GM21619 (cell line): ENCODE results near the gene SAV1.

ENCODE experiments used
- ATAC-seq: cut with Tn5 transposase; IDR thresholded peaks from one replicate; pipeline ENCODE4 v1.9.1; 2021; ENCODE audit not compliant: unreplicated experiment

SAV1 gene

DNA sequence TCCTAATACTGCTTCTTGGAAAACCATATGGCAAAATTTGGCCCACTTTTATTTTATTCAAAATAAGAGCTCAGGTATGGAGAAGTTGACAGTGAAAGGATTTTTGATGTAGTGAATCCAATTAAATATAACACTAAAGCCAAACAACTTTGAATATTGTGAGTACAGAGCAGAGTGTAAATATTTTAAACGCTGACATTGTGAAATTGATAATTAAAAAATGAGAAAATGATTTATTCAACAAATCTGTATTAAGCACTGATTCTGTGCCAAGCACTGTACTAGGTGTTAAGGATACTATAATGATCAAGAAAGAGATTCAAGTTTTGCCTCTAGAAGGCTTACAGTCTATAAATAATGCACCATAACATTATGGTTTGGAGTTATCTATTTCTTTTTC is 57.6 kb downstream of the SAV1 start:
- ATAC-seq: no peak

DNA sequence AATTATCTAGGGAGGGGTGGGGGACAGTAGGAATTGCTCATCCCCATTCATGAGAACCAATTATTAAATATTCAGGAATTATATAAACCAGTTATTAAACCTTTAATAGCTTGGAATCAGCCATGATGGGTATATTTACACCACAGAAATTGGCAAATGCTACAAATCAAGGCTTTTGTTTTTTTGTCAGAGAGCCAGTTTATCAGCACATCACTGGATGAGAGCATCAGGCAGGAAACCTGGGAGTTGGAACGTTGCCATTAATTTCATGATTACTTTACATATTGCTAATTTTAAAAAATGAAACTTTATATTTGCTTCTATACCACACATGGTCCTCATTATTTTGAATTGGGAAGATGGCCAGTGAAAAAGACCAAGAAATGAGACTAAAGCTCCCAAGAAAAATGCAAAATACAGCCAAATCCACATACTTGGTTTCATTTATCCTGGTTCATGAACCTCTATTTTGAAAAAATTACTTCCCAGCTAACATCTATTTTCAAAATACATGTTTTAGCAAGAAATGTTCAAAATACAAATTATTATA is 59.7 kb downstream of the SAV1 start:
- no peak for ATAC-seq

DNA sequence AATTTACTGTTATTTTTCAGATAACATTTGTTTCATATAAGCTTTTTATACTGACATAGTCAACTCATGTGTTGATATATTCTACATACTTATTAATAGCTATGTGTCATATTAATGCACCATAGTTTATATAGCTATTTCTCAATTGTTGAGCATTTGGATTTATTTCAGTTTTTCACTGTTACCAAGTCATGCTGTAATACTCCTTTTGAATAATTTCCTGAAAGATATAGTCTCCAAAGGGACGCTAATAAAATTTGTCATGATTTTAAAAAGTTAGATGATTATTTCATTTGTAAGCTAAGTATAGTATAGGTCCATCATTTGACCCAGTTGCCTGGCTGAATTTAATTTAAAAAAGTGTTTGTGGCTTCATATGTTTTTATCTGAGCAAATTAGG is 60.3 kb downstream of the SAV1 start:
- ATAC-seq: no peak

DNA sequence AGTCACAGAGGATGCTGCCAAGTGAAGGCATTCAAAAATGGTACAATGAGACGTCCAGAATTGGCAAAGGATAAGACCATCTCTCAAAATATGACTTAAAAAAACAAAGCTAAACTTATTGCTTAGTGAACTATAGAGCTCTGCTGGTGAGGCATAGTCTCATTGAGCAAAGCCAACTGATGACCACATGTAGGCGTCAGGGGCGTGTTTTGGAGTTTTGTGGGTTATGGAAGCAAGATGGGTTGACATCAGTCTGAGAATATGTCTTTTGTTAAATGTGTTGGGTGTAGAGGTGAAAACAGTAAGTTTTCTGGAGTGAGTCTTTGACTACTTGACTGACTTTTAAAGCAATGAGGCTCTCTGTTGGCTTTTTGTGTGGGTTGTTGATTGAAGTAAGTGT is 60.9 kb downstream of the SAV1 start:
- ATAC-seq: no peak

DNA sequence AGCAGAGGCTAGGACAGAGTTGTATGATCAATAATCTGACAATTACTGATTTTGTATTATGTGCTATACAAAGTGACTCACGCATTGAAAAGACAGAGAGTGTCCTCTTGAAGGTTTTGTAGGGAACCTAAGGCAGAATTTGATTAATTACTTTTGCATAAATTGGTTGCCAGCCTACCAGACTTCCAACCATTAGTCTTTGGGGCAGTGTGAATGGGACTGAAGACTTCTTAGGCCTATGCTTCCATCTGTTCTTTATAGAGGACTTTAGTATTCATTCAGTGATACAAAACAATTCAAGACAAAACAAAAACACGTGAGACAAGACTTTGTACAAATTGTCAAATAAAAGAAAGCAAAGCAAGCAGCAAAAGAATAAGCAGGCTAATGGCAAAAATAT is 61.6 kb downstream of the SAV1 start:
- ATAC-seq: no peak

DNA sequence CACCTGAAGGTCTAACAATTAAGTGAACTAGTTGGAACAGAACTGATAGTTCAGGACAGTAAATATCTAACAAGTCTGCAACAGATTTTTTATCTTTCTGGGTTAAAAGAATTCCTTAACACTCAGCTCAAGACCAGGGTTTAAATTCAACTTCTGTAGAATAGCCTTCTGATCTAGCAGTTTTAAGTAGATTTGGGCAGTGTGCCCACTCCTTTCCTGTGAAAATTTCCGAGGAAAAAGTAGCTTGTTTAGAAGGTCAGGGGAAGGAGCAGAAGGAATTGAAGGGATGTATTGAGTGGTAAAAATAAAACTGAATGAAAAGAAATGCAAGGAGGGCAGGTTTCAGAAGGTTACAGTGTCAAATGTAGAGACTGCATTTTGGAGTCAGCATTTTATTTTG is 62.3 kb downstream of the SAV1 start:
- no peak for ATAC-seq

DNA sequence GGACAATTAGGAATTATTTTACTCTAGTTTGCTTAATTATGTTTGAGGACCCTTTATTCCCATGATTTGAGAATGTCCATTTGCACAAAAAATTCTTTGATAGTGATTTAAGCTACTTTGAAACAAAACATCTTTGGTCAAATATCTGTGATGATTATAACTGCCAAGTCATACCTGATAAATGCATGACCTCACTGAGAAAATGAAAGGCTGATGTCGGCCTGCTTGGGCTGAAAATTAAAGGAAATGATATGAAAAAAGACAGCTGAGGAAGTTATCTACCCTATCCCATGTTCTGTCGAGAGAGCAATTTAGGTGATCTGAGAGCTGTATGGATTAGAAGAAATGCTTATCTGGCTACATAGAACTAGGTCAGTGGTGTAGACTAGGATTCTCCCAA is 64.5 kb downstream of the SAV1 start:
- ATAC-seq: no peak

DNA sequence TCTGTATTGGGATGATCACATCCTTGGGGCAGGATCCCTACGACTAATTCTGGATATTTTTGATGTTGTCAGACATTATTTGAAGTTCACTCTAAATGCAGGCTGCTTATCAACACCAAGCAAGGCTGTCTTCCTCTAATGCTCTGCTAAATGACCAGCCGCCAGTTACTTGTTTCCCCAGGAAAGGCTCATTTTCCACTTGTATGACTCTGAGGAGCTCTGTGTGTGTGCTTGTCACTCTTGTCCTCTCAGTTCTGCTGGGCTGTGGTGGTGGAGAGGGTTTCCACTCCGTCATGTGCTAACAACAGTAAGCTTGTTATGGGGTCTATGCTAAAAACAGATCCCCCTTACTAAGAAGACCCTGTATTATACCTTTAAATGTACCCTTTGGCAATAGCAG is 66.1 kb downstream of the SAV1 start:
- ATAC-seq: no peak

DNA sequence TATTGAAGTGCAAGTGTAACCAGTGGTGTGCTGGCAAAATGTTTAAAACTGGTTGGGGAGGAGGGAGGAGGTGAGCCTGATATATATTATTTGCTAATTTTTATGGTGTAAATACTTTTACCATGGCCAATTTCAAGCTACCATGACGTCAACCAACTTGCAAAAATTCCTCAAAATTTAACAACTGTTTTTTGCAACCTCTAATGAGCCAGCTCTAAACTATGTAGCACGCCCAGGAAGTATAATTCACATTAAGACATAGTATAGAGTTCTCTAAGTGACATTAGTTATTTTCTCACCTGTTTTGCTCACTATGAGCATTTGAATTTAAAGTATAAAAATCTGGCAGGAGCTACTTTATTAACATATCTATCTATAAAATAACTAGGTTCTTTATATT is 66.7 kb downstream of the SAV1 start:
- ATAC-seq: no peak

DNA sequence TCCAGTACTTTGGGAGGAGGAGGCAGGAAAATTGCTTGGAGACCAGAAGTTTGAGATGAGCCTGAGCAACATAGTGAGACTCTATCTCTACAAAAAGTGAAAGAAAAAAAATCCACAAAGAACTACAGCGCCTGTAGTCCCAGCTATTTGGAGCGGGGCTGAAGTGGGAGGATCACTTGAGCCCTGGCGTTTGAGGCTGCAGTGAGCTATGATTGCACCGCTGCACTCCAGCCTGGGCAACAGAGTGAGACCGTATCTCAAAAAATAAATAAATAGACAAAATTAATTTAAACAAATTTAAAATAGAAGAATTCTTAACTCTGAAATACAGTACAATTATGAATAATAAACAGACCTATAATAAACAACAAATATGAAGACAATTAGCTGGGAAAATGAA is 67.3 kb downstream of the SAV1 start:
- ATAC-seq: no peak

DNA sequence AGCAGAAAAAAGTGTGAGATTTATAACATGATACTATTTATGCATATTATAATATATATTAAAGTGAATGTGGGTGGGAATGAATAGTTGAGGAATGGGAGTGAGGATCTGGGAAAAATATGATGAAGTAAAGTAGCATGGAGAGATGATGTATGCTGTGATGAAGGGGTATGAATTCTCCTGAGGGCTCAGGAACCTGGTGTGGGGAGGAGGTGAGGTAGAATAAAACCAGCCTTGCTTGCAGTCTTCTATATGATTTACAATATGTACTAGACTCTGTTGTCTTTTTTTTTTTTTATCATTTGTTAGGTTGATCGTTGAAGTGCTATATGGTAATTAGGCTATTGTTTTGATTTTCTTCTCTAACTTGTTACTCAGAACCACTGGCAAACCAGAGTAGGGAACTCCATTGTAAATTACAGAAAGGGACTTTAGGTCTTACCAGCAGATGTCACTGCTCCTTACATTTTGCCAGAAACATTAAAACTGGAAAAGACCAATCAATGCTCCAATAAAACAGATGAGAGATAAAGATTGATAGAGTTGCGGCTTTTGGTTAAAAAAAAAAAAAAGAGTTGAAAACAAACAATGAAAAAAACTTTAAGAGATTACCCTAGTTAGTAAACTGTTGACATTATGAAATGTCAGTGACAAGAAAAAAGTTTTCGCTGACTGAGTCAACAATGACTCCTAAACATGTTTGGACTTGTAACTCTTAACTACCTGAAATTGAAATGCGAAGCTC is 68.2 kb downstream of the SAV1 start:
- no peak for ATAC-seq

DNA sequence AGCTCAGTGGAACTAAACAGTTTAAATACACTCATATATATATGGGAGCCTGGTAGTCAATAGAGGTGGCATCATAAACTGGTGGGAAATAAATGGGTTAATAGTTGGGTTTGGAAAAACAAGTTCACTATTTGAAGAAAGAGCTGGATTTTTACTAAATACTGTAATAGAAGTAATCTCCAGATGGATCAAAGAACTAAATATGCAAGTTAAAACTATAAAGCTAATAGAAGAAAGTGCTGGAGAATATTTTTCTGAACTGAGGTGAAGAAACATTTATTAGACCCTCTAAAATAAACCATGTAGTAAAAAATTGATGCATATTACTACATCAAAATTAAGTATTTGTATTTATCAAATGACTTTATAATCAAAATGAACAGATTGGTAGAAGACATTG is 69.3 kb downstream of the SAV1 start:
- ATAC-seq: no peak

DNA sequence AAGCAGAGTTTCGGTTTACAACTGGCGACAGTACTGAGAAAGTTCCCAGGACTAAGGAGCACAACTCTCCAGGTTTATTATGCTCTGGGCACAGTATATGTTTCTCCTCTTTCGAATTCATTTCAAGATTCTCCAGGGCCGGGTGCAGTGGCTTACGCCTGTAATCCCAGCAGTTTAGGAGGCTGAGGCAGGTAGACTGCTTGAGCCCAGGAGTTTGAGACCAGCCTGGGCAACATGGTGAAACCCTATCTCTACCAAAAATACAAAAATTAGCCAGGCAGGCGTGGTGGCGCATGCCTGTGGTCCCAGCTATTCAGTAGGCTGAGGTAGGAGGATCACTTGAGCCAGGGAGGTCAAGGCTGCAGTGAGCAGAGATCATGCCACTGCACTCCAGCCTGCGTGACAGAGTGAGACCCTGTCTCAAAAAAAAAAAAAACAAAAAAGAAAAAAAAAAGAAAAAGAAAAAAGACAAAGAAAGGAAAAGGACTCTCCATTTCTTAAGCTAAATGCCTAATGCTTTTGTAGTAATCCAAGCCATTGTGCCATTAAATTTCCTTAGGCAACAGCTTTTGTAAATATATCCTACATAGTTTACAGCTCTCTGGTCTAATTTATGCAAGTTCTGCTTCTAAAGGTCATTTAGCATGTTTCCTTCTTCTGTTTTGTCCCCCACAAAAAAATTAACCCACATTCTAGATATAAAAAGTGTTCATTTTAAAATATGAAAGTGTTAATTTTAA is 73.4 kb downstream of the SAV1 start:
- ATAC-seq: no peak

DNA sequence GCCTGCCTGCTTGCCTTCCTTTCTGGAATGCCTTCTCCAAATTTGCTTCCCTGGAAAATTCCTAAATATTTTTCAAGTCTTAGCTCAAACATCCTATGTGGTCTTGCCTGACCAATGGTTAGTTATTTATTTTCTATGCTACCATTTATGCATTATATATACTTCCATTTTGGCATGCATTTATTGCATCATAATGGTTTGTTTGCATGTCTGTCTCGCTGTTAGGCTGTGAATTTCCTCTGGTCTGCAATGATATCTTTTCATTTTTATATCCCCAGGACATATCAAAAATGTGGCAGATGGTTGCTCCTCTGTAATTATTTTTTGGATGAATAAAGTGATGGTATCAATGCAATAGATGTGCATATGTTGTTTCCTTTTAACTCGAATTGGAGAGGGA is 77.6 kb downstream of the SAV1 start:
- ATAC-seq: no peak
